GM12878 (cell line): Measurements from ENCODE around the gene ECI1. TPM values are rescaled to one million over a fixed set of nuclear protein-coding genes. Genes with fewer than 3 reads are reported as not detected.

Experiments used
- ATAC-seq: fragments of 200-7000 bp; cut with Tn5 transposase; 3 replicates; pipeline ENCODE4 v1.9.1; 2020; ENCODE audit warnings: mild to moderate bottlenecking, moderate library complexity
- BruUV-seq: library from RNA; stranded (reverse); fragments of 400-500 nt; replicated peaks from 2 replicates; lab custom pipeline; 2021; lab: Mats Ljungman, UMichigan
- CTCF ChIA-PET: fragments of 300-600 bp; sonication (Branson Sonifier 250); formaldehyde crosslinking; extraction: SDS; loops from one replicate; lab custom pipeline; 2021; ENCODE audit warnings: inconsistent platforms; lab: Yijun Ruan, JAX
- POLR2A ChIA-PET: fragments of 350-600 bp; formaldehyde crosslinking; extraction: SDS; loops from one replicate; lab custom pipeline; 2021; ENCODE audit warnings: inconsistent platforms; lab: Charles Lee
- RAD21 ChIA-PET: fragments of 300-600 bp; sonication (Branson Sonifier 250); formaldehyde crosslinking; loops from one replicate; lab custom pipeline; 2023; ENCODE audit warnings: antibody characterized with exemption; ENCODE audit not compliant: unreplicated experiment; lab: Charles Lee
- SMC1A ChIA-PET: fragments of 300-600 bp; sonication (Branson Sonifier 250); formaldehyde crosslinking; loops from one replicate; lab custom pipeline; 2023; ENCODE audit not compliant: unreplicated experiment, uncharacterized antibody; lab: Charles Lee
- DNase-seq: peaks from one replicate; pipeline ENCODE4 v3.0.0-alpha.2; 2011; ENCODE audit warnings: low read depth, low spot score
- FAIRE-seq: peaks from 3 replicates; lab custom pipeline; 2011; peaks lifted over from hg19 to GRCh38; lab: Jason Lieb, UNC
- H2AFZ ChIP-seq: 2 replicates; pipeline ENCODE4 v1.6.0; 2011; ENCODE audit warnings: low read depth, low read length, control low read depth; ENCODE audit not compliant: control insufficient read depth
- H3K27ac ChIP-seq: 2 replicates; pipeline ENCODE4 v1.5.1; 2011; ENCODE audit warnings: control low read depth; ENCODE audit not compliant: control insufficient read depth, insufficient read depth
- H3K27me3 ChIP-seq, 2 experiments: replicated peaks in 1 of 2; 2 replicates each; pipeline versions ENCODE4 v1.6.0 to v1.6.1; 2011; ENCODE audit warnings: low read length in 1 of 2; ENCODE audit not compliant: control insufficient read depth in 2 of 2, insufficient read depth in 2 of 2
- H3K36me3 ChIP-seq, 2 experiments: 2 replicates each; pipeline ENCODE4 v1.5.1; 2011; ENCODE audit warnings: low read length in 1 of 2; ENCODE audit not compliant: control insufficient read depth in 2 of 2, insufficient read depth in 2 of 2
- H3K4me1 ChIP-seq: 2 replicates; pipeline ENCODE4 v1.6.1; 2011; ENCODE audit warnings: mild to moderate bottlenecking, low read length, moderate library complexity, mixed read lengths; ENCODE audit not compliant: control insufficient read depth, insufficient read depth
- H3K4me2 ChIP-seq: 2 replicates; pipeline ENCODE4 v1.6.0; 2011; ENCODE audit warnings: control low read depth; ENCODE audit not compliant: control insufficient read depth, insufficient read depth
- H3K4me3 ChIP-seq: fragments of 200-600 bp; sonication (generic); 2 replicates; pipeline ENCODE4 v1.5.1; 2016
- H3K79me2 ChIP-seq: 2 replicates; pipeline ENCODE4 v1.6.0; 2011; ENCODE audit warnings: low read length; ENCODE audit not compliant: control insufficient read depth, insufficient read depth
- H3K9ac ChIP-seq: 2 replicates; pipeline ENCODE4 v1.8.0; 2011; ENCODE audit warnings: low read length, control low read depth, mixed read lengths; ENCODE audit not compliant: control insufficient read depth, insufficient read depth
- H3K9me3 ChIP-seq: replicated peaks from 3 replicates; pipeline ENCODE4 v1.5.1; 2011; ENCODE audit warnings: mild to moderate bottlenecking, low read length; ENCODE audit not compliant: control insufficient read depth, insufficient read depth
- H4K20me1 ChIP-seq: 2 replicates; pipeline ENCODE4 v1.6.0; 2011; ENCODE audit not compliant: control insufficient read depth, insufficient read depth
- PAX5 ChIP-seq: IDR thresholded peaks from 2 replicates; pipeline ENCODE4 v1.6.1; 2011; ENCODE audit warnings: low read depth, low read length, borderline replicate concordance
- REST ChIP-seq: IDR thresholded peaks from 2 replicates; pipeline ENCODE4 v1.6.1; 2012; ENCODE audit warnings: mild to moderate bottlenecking, low read depth, low read length
- SMARCA5 ChIP-seq: fragments of 450-650 bp; IDR thresholded peaks from 2 replicates; pipeline ENCODE4 v1.6.1; 2017; ENCODE audit warnings: mild to moderate bottlenecking
- ZBTB11 ChIP-seq: fragments of 450-650 bp; formaldehyde crosslinking; IDR thresholded peaks from 2 replicates; pipeline ENCODE4 v1.5.0; 2022; ENCODE audit warnings: mild to moderate bottlenecking, missing genetic modification characterization
- ZBTB4 ChIP-seq: fragments of 450-650 bp; formaldehyde crosslinking; IDR thresholded peaks from 2 replicates; pipeline ENCODE4 v1.4.0; 2022; ENCODE audit warnings: mild to moderate bottlenecking, moderate library complexity
- WGBS: methylation state at CpG from one replicate; pipeline ENCODE4 v1.1.6; 2016; ENCODE audit warnings: low lambda C conversion rate; ENCODE audit not compliant: insufficient replicate concordance, insufficient coverage; ENCODE audit errors: missing lambda C conversion rate; 5-methylcytosine and 5-hydroxymethylcytosine counted together
- in situ Hi-C: fragments of 300-500 bp; cut with MboI; formaldehyde crosslinking; loops from 9 replicates; pipeline ENCODE4 v1.14.3; 2018; ENCODE audit warnings: mixed read lengths
- intact Hi-C: fragments of 100-400 bp; cut with micrococcal nuclease; formaldehyde crosslinking; loops from one replicate; pipeline ENCODE4 v1.14.2; 2022; ENCODE audit not compliant: unreplicated experiment
- polyA plus RNA-seq, 11 experiments: library from polyadenylated mRNA; depleted of rRNA in 4 of 11; unstranded in 6 of 11; stranded (reverse) in 5 of 11; fragments of >200 nt; fragmentation: Nextera tagmentation in 4 of 11; fragmentation: Illumina TruSeq in 1 of 11; extraction: Ambion mirVana in 4 of 11; extraction: Trizol in 1 of 11; gene quantifications; 1 replicate in 1 of 11; 2 replicates in 10 of 11; pipeline versions ENCODE4 v1.2.1 to v1.2.3, GENCODE V29; 2011 to 2016; ENCODE audit warnings: inconsistent platforms in 2 of 11, missing spikeins in 2 of 11, low read depth in 1 of 11
- total RNA-seq, 4 experiments: library from RNA; depleted of rRNA in 3 of 4; stranded (reverse); fragments of >200 nt in 3 of 4; fragmentation: Illumina TruSeq in 1 of 4; extraction: Trizol in 1 of 4; gene quantifications; 2 replicates each; pipeline versions ENCODE4 v1.2.1 to v1.2.3, GENCODE V29; 2013 to 2021

Gene ECI1
- total and polyA plus RNA-seq, 10 of the 15 experiments (the other 5 are each of a cell fraction or from before 2014, with no cell fraction given): 2.2 to 82.1 (median 24.8) TPM

DNA sequence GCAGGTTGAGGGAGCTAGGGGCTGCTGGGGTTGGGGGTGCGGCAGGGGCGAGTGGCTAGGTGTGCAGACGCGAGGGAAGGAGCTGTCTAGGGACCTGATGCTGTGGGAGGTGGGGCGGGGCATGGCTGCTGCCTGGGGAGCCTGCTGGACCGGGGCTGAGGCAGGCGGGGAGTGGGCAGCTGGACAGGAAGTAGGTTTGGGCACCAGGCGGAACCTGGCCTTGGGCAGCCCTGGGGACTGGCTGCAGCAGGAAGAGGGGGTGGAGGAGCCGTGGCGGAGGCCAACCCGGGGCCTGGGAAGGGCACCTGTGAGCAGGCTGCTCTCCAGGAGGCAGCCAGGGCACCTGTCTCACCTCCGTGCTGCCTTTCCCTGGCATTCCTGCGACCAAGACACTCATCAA, 21.0 kb downstream of the ECI1 start:
- RAD21 ChIA-PET: no interaction called here
- H3K4me3 ChIP-seq: no peak overlapping the region
- H3K27ac ChIP-seq: no peak overlapping the region
- H3K27me3 ChIP-seq: no peaks in the 10 kb centered on the region
- FAIRE-seq (no peak), DNase-seq (no peak), ATAC-seq (no peak)
- SMC1A ChIA-PET: no interaction called here
- in situ Hi-C loops (no loop called here), intact Hi-C loops (no loop called here)
- POLR2A ChIA-PET: interaction anchor here (1.0 kb wide), 1 partner anchor 10 kb away, joined by 5 read pairs; no protein-coding TSS in a partner anchor
- no peaks in the 10 kb centered on the region for H3K4me1 ChIP-seq
- H3K4me2 ChIP-seq: no peak overlapping the region
- WGBS: 55% methylated on average over 11 of the region's 13 CpGs
- TF ChIP-seq REST: no peak
- no peak for TF ChIP-seq PAX5
- H2AFZ ChIP-seq: no peak overlapping the region
- peaks cover 4 to 45% of the 10 kb centered on the region in 2 experiments; a peak in 3 of 4 replicates for H3K36me3 ChIP-seq
- H4K20me1 ChIP-seq: no peaks in the 10 kb centered on the region
- BruUV-seq: no TSS peak
- peaks cover 9% of the 10 kb centered on the region for H3K79me2 ChIP-seq
- no peaks in the 10 kb centered on the region for H3K9me3 ChIP-seq
- H3K9ac ChIP-seq: no peak overlapping the region
- CTCF ChIA-PET: no interaction called here

GRCh38 chr16:2229632-2230250, 21.6 kb downstream of the ECI1 start:
- Histone ChIP-seq H3K27me3 (no peaks in the 10 kb centered on the region), H3K36me3 (peaks cover 4 to 42% of the 10 kb centered on the region in 2 experiments; a peak in 3 of 4 replicates), H3K9me3 (no peaks in the 10 kb centered on the region), H3K4me3 (no peak overlapping the region), H3K79me2 (peaks cover 15% of the 10 kb centered on the region), H3K4me1 (peaks cover 3% of the 10 kb centered on the region; the same call in 1 of the 2 replicates), H3K9ac (no peak overlapping the region), H2AFZ (no peak overlapping the region), H4K20me1 (no peaks in the 10 kb centered on the region), H3K4me2 (no peak overlapping the region), H3K27ac (no peak overlapping the region)
- ChIA-PET SMC1A (no interaction called here), CTCF (no interaction called here), POLR2A (interaction anchor here (1.0 kb wide), 1 partner anchor 9 kb away, joined by 5 read pairs; no protein-coding TSS in a partner anchor), RAD21 (no interaction called here)
- intact Hi-C loops (no loop called here), in situ Hi-C loops (no loop called here)
- FAIRE-seq (no peak), ATAC-seq (no peak), DNase-seq (no peak)
- WGBS: 94% methylated on average over 23 of the region's 23 CpGs
- no TSS peak for BruUV-seq
- TF ChIP-seq SMARCA5 (no peak), ZBTB4 (CRISPR knock-in tag) (no peak), ZBTB11 (CRISPR knock-in tag) (no peak)
